SK-N-SH (cell line): Measurements from ENCODE around the gene RAPSN.

Experiments used
- EP300 ChIP-seq, 2 experiments: IDR thresholded peaks; 2 replicates each; pipeline versions ENCODE4 v1.4.0 to v1.6.1; 2012; ENCODE audit warnings: borderline replicate concordance in 1 of 2, low read depth in 1 of 2, low read length in 1 of 2
- FOXJ3 ChIP-seq: sonication (generic); formaldehyde crosslinking; IDR thresholded peaks from 2 replicates; pipeline ENCODE4 v1.5.1; 2020; ENCODE audit warnings: mild to moderate bottlenecking, missing genetic modification reagents
- MAX ChIP-seq: IDR thresholded peaks from 2 replicates; pipeline ENCODE4 v1.4.0; 2012; ENCODE audit warnings: low read depth
- RFX5 ChIP-seq: IDR thresholded peaks from 2 replicates; pipeline ENCODE4 v1.6.1; 2012; ENCODE audit warnings: mild to moderate bottlenecking, improper control_type of control experiment, low read length
- TCF12 ChIP-seq: IDR thresholded peaks from 2 replicates; pipeline ENCODE4 v1.4.0; 2012

GRCh38 chr11:47431356-47432083 lies 17.4 kb downstream of the RAPSN start:
- no peak for TF ChIP-seq TCF12
- TF ChIP-seq RFX5: no peak
- TF ChIP-seq MAX: no peak
- no peak for TF ChIP-seq EP300 (IDR thresholded peaks at IDR 0.05; ENCODE audit: borderline replicate concordance in 1 of 2, low read depth in 1 of 2, low read length in 1 of 2)
- no peak for TF ChIP-seq FOXJ3 (CRISPR knock-in tag)
